NB4 (cell line): ENCODE measurements around the gene BOD1.

ENCODE experiments used
- TF ChIP-seq, protein P1 (sequence below): IDR thresholded peaks from one replicate; pipeline ENCODE4 v1.5.1; 2012; ENCODE audit warnings: low read depth, low read length
- TF ChIP-seq, protein P2 (sequence below): IDR thresholded peaks from 2 replicates; pipeline ENCODE4 v1.6.1; 2011; ENCODE audit warnings: low read depth, low read length

DNA sequence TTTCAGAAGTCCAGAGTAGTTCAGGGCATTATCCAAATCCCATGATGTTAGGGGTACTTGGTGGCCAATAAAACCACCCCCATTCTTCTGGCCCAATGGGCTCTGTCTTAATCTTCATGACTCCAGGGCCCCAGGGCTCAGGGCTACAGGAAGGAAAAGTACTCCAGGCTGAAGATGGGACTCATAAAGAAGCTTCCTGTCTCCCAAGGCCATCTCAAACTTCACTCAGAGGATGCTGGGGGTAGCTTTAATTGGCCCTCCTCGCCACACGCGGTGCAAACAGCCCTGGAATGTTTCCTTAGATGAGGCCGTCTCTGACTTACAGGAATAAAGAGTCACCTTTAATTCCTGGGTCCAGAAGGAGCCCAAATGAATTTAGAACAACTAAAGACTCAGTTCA is 52.3 kb downstream of the BOD1 start:
- TF ChIP-seq, protein P1, sequence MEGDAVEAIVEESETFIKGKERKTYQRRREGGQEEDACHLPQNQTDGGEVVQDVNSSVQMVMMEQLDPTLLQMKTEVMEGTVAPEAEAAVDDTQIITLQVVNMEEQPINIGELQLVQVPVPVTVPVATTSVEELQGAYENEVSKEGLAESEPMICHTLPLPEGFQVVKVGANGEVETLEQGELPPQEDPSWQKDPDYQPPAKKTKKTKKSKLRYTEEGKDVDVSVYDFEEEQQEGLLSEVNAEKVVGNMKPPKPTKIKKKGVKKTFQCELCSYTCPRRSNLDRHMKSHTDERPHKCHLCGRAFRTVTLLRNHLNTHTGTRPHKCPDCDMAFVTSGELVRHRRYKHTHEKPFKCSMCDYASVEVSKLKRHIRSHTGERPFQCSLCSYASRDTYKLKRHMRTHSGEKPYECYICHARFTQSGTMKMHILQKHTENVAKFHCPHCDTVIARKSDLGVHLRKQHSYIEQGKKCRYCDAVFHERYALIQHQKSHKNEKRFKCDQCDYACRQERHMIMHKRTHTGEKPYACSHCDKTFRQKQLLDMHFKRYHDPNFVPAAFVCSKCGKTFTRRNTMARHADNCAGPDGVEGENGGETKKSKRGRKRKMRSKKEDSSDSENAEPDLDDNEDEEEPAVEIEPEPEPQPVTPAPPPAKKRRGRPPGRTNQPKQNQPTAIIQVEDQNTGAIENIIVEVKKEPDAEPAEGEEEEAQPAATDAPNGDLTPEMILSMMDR: no peak
- TF ChIP-seq, protein P2, sequence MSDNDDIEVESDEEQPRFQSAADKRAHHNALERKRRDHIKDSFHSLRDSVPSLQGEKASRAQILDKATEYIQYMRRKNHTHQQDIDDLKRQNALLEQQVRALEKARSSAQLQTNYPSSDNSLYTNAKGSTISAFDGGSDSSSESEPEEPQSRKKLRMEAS: no peak
